Mucosa of descending colon (tissue), 3 donors: ENCODE data around the gene KRT86. TPM values are rescaled to one million over a fixed set of nuclear protein-coding genes. Genes with fewer than 3 reads are reported as not detected.

Experiments used
- ATAC-seq: fragments of 200-7000 bp; cut with Tn5 transposase; one replicate; pipeline ENCODE4 v1.9.1; 2020; ENCODE audit warnings: mild to moderate bottlenecking, moderate library complexity
- DNase-seq, 3 donors: peaks; one replicate each; pipeline ENCODE4 v3.0.0-alpha.2; 2020
- H3K36me3 ChIP-seq: fragments of 200-600 bp; one replicate; pipeline ENCODE4 v1.8.0; 2021; ENCODE audit warnings: low read depth, mild to moderate bottlenecking
- H3K4me1 ChIP-seq: fragments of 200-600 bp; one replicate; pipeline ENCODE4 v1.8.0; 2021; ENCODE audit warnings: low read depth, mild to moderate bottlenecking
- H3K4me3 ChIP-seq: fragments of 200-600 bp; one replicate; pipeline ENCODE4 v1.8.0; 2021; ENCODE audit warnings: mild to moderate bottlenecking
- H3K9me3 ChIP-seq: fragments of 200-600 bp; one replicate; pipeline ENCODE4 v1.8.0; 2021; ENCODE audit warnings: mild to moderate bottlenecking
- CTCF ChIP-seq: fragments of 200-600 bp; IDR thresholded peaks from one replicate; pipeline ENCODE4 v1.8.0; 2022; ENCODE audit warnings: antibody characterized with exemption, mild to moderate bottlenecking
- intact Hi-C, 2 donors: fragments of 100-400 bp; cut with DNase I in 1 of 2; cut with micrococcal nuclease in 1 of 2; formaldehyde crosslinking; loops; one replicate each; pipeline versions ENCODE4 v1.11.0 to v1.11.1; 2022; cut with DNase I, micrococcal nuclease
- total RNA-seq, 3 donors: library from RNA; stranded (reverse); fragmentation: NEBNext Ultra II Directional in 2 of 3; extraction: Animal tissue kit (Norgen Biotek cat#: 25700) in 2 of 3; gene quantifications; one replicate each; pipeline versions ENCODE4 v1.2.1 to v1.2.4, GENCODE V29; 2021 to 2023
- donor health status: DM: no; HTN: no; CAD: no; lungs with moderate emphysema.
- donor health status: DM: no; HTN: no; CAD: no.
- donor health status: DM: no; HTN: yes; CAD: no.

The KRT86 gene
- total RNA-seq, 3 donors from 2014 or later: 0.35 to 0.58 TPM; not detected in 1

- Histone ChIP-seq H3K36me3 (no peaks in the 10 kb centered on the region), H3K4me3 (no peak overlapping the region), H3K9me3 (no peaks in the 10 kb centered on the region), H3K4me1 (no peaks in the 10 kb centered on the region)
- intact Hi-C loops: loop anchor here in 1 of 2 donors (5.0 kb wide), 1 partner anchor 171 kb away; no protein-coding TSS in a partner anchor
- TF ChIP-seq CTCF: no peak
- ATAC-seq (no peak), DNase-seq (no peak)
Measured at GRCh38 chr12:52327830-52328500, 53.5 kb downstream of the KRT86 start.

GRCh38 chr12:52331039-52331438 is 56.6 kb downstream of the KRT86 start:
- DNase-seq (no peak), ATAC-seq (no peak)
- H3K9me3 ChIP-seq: no peaks in the 10 kb centered on the region
- H3K4me1 ChIP-seq: peaks cover 9% of the 10 kb centered on the region
- no peak for TF ChIP-seq CTCF
- intact Hi-C loops: no loop called here
- no peak overlapping the region for H3K4me3 ChIP-seq
- H3K36me3 ChIP-seq: no peaks in the 10 kb centered on the region

GRCh38 chr12:52331833-52332232 is 57.4 kb downstream of the KRT86 start:
- DNase-seq (no peak), ATAC-seq (no peak)
- H3K36me3 ChIP-seq: no peaks in the 10 kb centered on the region
- intact Hi-C loops: no loop called here
- no peaks in the 10 kb centered on the region for H3K9me3 ChIP-seq
- no peak overlapping the region for H3K4me3 ChIP-seq
- no peak for TF ChIP-seq CTCF
- H3K4me1 ChIP-seq: peaks cover 9% of the 10 kb centered on the region

- peaks cover 9% of the 10 kb centered on the region for H3K4me1 ChIP-seq
- intact Hi-C loops: no loop called here
Measured at GRCh38 chr12:52332381-52332780, 57.9 kb downstream of the KRT86 start.

GRCh38 chr12:52333321-52333720 is 58.9 kb downstream of the KRT86 start:
- no peak for TF ChIP-seq CTCF
- DNase-seq (no peak), ATAC-seq (no peak)
- Histone ChIP-seq H3K36me3 (no peaks in the 10 kb centered on the region), H3K9me3 (no peaks in the 10 kb centered on the region), H3K4me3 (no peak overlapping the region), H3K4me1 (peaks cover 9% of the 10 kb centered on the region)
- intact Hi-C loops: no loop called here

More at GRCh38 chr12:52332381-52332780, 57.9 kb downstream of the KRT86 start:
- Histone ChIP-seq H3K36me3 (no peaks in the 10 kb centered on the region), H3K9me3 (no peaks in the 10 kb centered on the region), H3K4me3 (no peak overlapping the region)
- ATAC-seq (no peak), DNase-seq (no peak)
- TF ChIP-seq CTCF: no peak
